Measurements from ENCODE around the gene NCR2. TPM values are rescaled to one million over a fixed set of nuclear protein-coding genes. Genes with fewer than 3 reads are reported as not detected.

NCR2 gene, protein sequence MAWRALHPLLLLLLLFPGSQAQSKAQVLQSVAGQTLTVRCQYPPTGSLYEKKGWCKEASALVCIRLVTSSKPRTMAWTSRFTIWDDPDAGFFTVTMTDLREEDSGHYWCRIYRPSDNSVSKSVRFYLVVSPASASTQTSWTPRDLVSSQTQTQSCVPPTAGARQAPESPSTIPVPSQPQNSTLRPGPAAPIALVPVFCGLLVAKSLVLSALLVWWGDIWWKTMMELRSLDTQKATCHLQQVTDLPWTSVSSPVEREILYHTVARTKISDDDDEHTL
- not detected in 2 replicates for total RNA-seq (ENCODE audit: low replicate concordance)

DNA sequence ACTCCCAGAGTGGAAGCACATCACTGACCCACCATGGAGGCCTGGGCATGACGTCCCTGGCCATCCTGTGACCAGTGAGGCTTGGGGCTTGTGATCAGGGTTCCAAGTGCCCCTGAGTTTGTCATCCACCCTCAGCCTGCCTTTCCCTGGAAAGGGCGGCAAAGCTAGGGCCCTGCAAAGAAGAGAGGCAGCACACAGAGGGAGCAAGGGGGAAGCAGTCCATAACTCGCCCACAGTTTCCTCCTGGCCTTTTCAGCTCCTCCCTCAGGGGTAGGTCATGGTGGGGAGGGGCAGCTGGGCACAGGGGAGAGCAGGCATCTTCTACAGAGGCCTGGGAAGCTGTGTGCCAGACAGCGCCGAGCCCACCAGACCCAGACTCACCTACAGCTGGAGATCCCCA is at the start of gene NCR2:
Gene NCR2 (plus strand): TSS at position 313 of the 400 bp plus-strand sequence. CDS start 269 bp downstream, outside the sequence.
- TF ChIP-seq, protein P1, sequence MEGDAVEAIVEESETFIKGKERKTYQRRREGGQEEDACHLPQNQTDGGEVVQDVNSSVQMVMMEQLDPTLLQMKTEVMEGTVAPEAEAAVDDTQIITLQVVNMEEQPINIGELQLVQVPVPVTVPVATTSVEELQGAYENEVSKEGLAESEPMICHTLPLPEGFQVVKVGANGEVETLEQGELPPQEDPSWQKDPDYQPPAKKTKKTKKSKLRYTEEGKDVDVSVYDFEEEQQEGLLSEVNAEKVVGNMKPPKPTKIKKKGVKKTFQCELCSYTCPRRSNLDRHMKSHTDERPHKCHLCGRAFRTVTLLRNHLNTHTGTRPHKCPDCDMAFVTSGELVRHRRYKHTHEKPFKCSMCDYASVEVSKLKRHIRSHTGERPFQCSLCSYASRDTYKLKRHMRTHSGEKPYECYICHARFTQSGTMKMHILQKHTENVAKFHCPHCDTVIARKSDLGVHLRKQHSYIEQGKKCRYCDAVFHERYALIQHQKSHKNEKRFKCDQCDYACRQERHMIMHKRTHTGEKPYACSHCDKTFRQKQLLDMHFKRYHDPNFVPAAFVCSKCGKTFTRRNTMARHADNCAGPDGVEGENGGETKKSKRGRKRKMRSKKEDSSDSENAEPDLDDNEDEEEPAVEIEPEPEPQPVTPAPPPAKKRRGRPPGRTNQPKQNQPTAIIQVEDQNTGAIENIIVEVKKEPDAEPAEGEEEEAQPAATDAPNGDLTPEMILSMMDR (IDR thresholded peaks at IDR 0.05; ENCODE audit: insufficient read depth, low read length) = no peak
- DNase-seq (ENCODE audit: low read depth) = no peak
- H3K4me3 ChIP-seq (ENCODE audit: low read depth, low read length) = no peak within 1 kb of the TSS

DNA sequence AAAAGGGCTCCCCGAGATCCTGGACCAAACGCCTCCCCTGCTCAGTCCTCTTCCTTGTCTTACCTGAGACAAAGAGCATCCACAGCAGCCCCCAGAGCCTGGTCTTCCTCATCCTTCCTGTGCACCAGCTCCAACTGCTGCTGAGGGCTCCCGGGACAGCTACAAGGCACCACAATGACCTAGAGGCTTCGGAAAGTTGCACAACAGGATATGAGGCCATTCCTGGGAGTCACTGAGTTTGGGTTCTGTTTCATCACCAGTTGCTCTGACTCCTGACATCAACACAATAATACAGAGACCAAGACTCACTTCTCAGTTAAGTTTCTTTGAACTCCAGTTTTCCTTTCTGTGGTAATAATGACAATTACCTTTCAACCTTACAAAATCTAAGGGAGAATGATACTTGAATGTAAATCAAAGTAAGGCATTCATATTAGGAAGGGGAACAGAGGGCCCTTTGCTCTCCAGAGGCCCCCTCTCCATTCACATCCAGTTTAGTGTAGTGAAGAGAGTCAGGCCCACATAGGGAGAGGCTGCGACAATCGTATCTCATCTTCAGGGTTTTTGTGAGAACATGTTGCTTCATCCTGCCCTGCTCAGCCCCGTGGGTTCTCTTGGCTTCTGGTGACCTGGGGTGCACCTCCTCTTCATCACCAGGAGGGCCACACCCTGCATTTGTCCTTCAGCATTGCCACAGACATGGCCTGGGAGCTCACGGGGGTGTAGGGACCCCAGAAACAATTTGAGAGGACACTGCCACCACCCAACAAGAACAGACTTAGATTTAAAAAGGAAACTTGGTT is 48.7 kb upstream of the NCR2 start, which contains the start of gene TREM1:
Gene TREM1 (minus strand): TSS at position 139 of the 803 bp plus-strand sequence. CDS start 27 bp downstream, at position 112.
- DNase-seq (ENCODE audit: low read depth) = peak; percentile 41
- H3K4me3 ChIP-seq (ENCODE audit: low read depth, low read length) = no peak within 1 kb of the TSS
- TF ChIP-seq, protein P1 (IDR thresholded peaks at IDR 0.05; ENCODE audit: insufficient read depth, low read length) = no peak

- TF ChIP-seq, protein P1 (IDR thresholded peaks at IDR 0.05; ENCODE audit: insufficient read depth, low read length) = no peak
- no peak overlapping the region for H3K4me3 ChIP-seq (ENCODE audit: low read depth, low read length)
- DNase-seq (ENCODE audit: low read depth) = no peak
Observed at GRCh38 chr6:41288030-41288753, 47.2 kb upstream of the NCR2 start.

- no peak for DNase-seq (ENCODE audit: low read depth)
- TF ChIP-seq, protein P1 (IDR thresholded peaks at IDR 0.05; ENCODE audit: insufficient read depth, low read length) = no peak
- H3K4me3 ChIP-seq (ENCODE audit: low read depth, low read length) = no peak overlapping the region
Observed at GRCh38 chr6:41288754-41289129, 46.7 kb upstream of the NCR2 start.

DNA sequence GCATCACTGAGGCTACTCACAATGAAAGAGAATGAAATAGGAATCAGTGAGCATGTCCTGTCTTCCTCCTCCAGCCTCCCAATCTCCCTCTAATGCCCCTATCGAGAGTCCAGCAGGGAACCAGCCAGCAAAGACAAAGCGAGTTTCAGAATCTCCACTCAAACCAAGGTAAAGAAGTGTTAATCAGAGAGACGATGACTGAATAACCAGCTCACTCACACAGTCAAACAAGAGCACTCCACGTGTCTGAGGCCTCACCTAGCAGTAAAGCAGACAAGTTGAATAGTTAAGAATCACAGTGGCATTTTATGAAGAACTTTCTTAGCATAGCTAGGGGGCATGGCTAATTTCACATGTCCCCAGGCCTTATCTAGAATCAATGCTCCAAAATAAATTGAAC is 45.6 kb upstream of the NCR2 start:
- no peak for DNase-seq (ENCODE audit: low read depth)
- H3K4me3 ChIP-seq (ENCODE audit: low read depth, low read length) = no peak overlapping the region
- TF ChIP-seq, protein P1 (IDR thresholded peaks at IDR 0.05; ENCODE audit: insufficient read depth, low read length) = no peak

GRCh38 chr6:41291717-41292116 is 43.7 kb upstream of the NCR2 start:
- H3K4me3 ChIP-seq (ENCODE audit: low read depth, low read length) = no peak overlapping the region
- TF ChIP-seq, protein P1 (IDR thresholded peaks at IDR 0.05; ENCODE audit: insufficient read depth, low read length) = no peak
- no peak for DNase-seq (ENCODE audit: low read depth)

Data from fibroblast of the aortic adventitia (primary cell).